Erythroblast (primary cell): ENCODE data around the gene ABHD14A.

ENCODE experiments used
- GATA1 ChIP-seq: IDR thresholded peaks from 2 replicates; pipeline ENCODE4 v1.6.1; 2011; ENCODE audit warnings: low read depth, mild to moderate bottlenecking, control low read depth, low read length, moderate library complexity
- POLR2A ChIP-seq: IDR thresholded peaks from 2 replicates; pipeline ENCODE4 v1.6.1; 2011; ENCODE audit warnings: mild to moderate bottlenecking, low read length

- TF ChIP-seq POLR2A (no peak), GATA1 (no peak)
Measured at GRCh38 chr3:51968883-51969678, 5.8 kb upstream of the ABHD14A start.
